T-helper 2 cell (primary cell): ENCODE measurements around the gene TMEM87B.
"Not testable (repeated sequence)": the region's sequence is repeated elsewhere in the genome, so short reads cannot be mapped to it uniquely, and the experiment has no call there.

Experiments used
- DNase-seq, 5 experiments: peaks; one replicate each; pipeline versions ENCODE4 v3.0.0 to v3.0.0-alpha.2; 2012 to 2022

Gene TMEM87B

DNA sequence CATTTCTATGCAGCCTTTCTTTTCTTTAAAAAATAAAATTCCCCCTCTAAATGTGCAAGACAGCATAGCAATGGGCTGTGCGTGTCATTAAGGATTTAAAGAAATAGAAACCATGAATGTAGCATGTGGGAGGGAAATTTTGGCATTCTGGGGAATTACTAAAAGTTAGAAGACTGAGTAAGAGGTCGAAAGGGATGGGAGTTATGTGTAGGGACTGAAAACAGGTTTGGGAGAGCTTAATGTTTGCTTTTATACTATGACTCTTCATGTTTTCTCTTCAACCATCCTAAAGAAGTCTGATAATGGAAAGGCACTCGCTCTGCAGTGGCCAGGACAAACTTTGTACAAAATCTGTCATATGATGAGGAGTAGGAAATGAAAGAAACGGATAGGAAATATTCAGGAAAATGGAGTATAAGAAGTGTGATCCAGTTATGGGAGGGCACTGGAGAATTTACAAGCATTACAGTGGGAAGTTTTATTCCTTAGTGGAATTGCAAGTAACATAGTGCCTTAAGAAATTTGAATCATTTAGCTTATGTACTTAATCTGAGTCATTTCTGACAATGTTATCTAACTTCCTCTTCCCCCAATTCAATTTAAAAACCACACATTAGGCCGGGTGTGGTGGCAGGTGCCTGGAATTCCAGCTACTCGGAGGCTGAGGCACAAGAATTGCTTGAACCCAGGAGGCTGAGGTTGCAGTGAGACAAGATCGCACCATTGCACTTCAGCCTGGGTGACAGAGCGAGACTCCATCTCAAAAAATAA lies 20.6 kb downstream of the TMEM87B start:
- DNase-seq, result no peak

DNA sequence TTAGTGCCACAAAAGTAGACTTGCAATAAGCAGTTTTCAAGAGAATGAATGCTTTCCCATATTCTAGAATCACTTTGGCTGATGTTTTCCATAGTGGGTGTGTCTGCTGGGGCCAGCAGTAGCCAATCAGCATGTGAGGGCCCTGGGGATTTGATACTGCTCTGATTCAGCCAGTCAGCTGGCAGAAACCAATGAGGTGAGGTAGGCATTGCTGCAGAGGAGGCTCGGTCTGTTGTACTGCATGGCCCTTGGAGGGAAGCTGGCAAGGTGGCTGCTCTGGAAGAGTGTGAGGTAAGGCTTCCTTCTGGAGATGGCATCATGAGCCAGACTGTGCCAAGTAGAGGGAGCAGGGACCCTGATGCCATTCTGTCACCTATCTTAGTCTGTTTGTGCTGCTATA lies 22.7 kb downstream of the TMEM87B start:
- no peak for DNase-seq

DNA sequence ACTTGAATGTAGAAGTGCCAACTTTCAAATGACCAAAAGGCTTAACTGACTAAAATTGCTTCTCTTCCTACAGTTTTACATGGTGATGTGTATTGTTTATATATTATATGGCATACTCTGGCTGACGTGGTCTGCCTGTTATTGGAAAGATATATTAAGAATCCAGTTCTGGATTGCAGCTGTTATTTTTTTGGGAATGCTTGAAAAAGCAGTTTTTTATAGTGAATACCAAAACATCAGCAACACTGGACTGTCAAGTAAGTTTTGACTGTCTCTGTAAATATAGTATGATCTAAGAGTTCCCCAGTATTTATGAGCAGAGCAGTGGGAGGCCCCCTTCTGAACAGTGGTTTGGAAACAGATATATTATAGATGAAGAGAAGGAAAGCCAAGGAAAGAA lies 26.2 kb downstream of the TMEM87B start:
- no peak for DNase-seq

DNA sequence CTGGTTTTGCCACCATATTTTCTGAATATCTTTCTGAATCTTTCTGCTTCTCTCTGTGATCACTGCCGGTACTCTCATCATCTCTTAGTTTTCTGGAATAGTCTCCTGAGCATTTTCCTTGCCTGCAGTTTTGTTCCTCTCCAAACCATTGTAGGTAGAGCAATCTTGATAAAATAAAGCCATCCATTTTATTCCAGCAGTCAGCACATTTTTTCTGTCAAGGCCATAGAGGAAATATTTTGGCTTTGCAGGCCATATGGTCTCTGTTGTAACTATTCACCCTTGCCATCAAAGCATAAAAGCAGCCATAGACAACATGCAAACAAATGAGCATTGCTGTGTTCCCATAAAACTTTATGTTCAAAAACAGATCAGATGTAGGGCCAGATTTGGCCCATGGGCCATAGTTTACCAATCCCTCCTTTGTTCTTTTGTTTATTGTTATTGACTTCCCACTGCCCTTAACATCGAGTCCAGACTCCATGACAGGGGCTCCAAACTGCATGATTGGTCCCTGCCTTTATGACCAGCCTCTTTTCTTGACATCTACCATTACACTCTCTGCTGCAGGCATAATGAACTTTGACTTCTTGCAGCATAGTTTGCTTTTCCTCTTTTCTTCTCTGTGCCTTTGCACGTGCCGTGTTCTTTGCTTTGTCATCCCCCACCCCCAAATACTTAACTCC lies 29.8 kb downstream of the TMEM87B start:
- no peak for DNase-seq

DNA sequence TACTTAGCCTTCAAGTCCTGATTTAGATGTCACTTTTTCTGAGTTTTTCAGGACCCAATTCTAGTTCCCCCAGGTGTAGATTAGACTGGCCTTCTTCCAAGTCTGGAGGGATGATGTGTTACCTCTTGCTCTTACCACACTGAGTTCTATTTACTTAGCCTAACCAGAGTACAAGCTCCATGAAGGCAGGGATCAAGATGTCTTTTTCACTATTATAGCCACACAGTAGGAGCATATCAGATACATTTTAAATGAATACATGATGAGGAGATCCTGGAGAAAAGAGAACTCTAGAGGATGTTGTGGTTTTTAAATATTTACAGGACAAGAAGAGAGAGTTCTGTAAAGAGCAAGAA lies 30.3 kb downstream of the TMEM87B start:
- no peak for DNase-seq

DNA sequence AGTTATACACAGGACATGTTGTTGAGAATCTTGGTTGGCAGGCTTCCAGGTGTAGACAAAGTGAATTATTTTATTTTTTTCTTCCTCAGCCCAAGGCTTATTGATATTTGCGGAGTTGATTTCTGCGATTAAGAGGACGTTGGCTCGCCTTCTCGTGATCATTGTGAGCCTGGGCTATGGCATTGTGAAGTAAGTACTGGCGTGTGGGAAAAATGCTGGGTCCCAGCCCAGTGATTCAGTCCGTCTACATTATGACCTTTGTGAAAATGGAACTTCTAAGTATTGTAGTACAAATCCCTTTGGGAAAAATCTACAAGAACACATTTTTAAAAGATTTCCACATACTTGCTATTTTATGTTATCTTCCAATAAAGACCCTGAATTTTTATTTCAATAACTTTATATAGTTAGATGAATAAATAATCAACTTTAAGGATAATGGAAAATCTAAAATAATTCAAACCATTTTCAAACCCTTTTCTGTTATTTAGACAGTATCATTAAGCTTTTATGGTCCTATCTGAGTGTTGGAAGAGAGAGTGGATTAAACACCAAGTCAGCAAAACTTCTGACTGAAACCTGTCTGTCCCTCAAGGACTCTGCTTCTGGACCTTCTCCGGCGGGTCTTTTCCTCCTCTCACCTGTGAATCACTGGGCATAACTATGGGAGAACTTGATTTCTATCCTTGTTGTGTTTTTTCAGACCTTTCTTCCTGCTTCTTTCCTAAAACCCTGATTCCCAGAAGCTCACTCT lies 31.0 kb downstream of the TMEM87B start:
- DNase-seq, result no peak

DNA sequence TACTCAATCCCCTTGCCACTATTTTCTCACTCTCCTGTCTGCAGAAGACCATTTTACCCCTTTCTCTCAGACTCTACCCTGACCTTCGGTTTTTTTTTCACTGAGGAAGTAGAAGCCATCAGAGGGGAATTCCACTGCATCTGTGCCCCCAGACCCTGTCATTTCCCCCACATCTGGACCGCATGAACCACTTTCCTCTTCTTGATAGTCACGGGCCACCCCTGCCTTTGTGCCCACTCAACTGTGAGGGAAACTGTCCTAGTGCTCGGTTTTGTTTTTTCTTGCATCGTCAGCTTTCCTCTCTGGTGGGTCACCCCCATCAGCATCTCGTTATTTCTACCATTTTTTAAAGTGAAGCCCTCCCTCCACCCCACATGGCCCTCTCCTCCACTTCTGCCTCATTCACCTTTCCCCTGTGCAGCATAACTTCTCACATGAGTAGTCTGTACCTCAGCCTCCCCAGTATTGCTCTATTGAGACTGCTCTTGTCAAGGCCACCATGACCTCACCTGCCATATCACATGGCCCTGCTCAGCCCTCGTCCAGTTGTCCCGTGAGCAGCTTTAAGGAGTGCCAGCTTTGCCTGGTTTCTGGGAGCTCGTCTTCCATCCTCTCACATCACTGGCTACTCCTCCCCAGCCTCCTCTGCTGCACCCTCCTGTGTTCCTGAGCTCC lies 32.4 kb downstream of the TMEM87B start:
- DNase-seq, result no peak

DNA sequence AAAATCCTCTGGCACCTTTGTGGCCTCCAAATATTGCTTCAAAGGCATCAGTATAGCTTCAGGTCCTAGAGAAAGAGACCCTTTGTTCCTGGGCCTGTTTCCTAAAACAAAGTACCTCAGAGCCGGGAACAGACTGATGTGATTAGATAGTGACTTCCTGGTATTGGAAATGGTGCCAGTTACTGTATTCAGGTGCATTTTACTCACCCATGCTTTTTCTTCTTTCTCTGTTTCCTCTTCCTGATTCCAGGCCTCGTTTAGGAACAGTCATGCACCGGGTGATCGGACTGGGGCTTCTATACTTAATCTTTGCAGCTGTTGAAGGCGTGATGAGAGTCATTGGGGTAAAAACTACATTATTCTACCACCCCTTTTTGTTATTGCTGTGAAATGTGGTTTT lies 34.3 kb downstream of the TMEM87B start:
- no peak for DNase-seq

DNA sequence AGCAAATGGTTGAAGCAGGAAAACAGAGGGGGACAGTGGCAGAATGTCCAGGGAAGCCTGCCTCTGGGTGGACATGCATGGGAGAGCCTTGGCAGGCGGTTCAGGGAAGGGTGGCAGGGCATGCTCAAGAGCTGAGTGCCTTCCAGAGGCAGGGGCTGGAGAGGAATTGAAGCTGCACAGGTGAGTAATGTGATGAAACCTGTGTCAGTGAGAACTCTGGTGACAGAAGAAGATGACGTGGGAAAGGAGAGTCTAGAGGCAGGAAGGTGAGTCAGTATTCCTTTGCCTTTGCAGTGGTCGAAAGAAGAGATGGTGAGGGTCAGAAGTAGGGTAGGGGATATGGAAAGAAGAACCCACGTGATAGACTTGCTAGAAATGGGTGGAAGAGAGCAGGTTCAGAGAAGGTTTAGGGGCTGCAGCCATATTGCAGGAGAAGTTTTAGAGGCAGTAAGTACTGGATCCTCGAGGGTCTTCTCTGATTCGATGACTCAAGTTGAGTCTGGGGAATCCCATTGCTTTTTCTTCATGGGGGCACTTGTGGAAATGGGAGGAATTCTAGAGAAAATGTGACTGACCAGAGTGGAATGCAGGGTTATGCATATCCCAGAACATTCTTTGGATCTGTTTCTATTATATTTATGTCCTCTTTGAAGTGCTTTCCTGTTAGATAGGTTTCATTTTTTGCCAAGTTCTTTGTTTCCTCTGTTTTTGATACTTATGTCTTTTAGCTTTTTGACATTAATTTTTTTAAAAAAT lies 37.4 kb downstream of the TMEM87B start:
- DNase-seq, result no peak

DNA sequence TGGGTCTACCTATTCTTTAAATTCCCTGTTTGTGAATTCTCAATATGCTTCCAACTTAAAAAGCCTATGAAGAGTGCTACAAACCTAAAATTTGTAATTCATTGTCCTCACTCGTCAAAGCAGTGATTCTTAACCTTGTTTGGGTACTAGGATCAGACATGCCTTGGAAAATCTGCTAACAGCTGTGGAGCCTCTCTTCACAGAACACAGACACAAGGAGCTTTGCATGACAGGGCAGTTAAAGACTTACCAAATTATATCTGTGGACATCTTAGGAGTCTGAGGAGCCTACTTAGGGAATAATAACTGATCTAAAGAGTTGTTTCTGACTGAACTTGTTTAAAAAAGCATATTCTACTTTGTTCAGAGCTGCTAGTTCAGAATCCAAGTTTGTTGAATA lies 38.1 kb downstream of the TMEM87B start:
- no peak for DNase-seq

DNA sequence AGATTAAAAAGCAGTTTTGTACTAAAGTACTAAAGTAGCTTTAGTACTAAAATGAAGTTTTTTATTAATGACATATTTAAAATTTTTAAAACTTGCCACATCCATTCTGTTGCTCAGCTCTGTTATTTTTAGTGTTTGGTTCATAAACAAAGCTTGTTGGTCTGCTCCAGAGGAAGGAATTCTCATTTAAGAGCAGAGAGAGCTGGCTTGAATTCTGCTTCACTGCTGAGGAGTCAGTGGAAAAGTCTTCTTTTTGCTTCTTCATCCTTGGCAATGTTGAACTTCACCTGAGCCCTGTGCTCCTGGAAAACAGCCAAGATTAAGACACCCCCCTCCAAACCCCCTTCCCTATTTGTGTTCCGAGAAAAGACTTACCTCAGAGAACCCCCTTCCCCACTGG lies 40.6 kb downstream of the TMEM87B start:
- DNase-seq, result no peak

DNA sequence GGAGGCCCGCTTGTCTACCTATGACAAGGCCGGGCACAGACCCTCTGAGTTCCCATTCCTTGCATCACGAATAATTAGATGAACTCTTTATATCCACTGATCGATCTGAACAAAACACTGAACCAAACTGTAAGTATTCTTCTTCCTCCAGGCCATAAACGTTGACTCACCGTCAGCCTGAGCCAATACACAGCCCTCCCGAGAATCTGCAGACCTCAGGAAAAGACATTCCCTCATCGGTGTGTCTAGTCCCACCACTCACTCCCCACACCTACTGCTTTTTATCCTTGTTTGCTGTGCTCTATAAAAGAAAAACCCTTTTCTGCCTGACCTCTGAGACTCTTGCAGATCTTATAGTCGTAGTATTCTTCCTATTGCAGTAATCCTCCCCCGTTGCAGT lies 41.0 kb downstream of the TMEM87B start:
- DNase-seq, result no peak

DNA sequence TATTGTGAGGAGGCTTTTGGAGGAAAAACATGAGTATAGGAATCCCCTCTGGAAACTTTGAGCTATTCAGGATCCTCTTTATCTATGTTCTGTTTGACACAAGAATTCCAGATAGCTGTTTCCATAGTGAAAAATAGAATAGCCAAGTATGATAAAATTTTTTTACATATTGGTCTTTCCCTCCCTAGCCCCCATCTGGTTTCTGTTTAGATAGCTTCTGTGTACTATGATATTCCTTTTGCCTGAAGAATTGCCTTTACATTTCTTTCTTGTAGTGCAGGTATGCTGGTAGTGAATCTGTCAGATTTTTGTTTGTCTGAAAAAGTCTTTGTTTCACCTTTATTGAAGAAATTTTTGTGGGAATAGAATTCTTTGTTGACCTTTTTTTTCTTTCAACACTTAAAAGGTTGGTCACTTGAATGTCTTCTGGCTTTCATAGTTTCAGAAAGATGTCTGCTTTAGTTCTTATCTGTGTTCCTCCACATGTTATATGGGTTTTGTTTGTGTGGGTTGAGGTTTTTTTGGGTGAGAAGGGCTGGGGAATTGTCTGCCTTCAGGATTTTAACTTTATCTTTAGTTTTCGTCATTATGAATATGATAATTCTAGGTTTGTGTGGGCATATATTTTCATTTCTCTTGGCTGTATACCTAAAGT lies 53.2 kb downstream of the TMEM87B start:
- DNase-seq, result no peak

DNA sequence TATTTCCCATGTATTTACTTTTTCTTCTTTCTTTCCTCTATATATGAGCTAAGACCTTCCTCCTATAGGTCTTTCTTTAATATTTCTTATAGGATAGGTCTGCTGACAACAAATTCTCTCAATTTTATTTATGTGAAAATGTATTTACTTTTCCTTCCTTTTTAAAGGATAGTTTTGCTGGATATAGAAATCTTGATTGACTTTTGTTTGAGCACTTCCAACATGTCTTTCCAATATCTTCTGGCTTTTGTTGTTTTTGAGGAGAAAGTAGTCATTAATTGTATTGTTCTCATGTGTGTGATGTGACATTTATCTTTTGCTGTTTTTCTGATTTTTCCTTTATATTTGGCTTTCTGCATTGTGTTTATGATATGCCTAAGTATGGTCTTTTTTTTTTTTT lies 54.2 kb downstream of the TMEM87B start:
- DNase-seq, result no peak

DNA sequence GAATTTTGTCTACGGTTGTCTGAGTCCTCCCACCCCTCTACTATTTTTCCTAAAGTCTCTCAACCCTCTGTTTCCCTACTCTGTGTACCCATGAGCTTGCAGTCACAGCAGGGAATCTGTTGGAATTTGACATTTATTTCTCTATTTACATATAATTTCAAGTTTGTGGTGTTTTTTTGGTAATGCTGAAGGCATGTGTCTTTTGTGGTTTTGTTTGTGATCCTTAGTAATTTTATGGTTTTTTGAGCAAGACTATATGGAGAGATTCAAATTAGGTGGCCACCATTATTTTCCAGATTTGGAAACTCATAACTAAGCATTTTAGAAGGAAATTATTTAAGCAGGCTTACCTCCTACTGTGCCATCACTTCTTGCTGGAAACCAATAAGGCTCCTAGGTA lies 55.9 kb downstream of the TMEM87B start:
- DNase-seq, result no peak

DNA sequence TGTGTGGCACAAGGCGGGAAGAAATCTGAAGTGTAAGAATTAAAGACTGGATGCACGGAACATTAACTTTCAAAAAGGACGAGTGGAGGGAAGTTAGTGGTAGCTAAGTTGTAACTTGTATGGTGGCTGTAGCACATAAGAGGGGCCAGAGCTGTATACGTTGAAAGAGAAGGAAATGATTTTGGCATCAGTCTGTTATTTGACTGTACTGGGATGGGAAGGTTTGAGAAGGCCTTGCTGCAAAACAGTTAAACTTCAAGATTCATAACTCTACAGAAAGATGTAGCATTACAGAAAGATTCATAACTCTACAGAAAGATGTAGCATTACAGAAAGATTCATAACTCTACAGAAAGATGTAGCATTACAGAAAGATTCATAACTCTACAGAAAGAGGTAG lies 58.3 kb downstream of the TMEM87B start:
- not testable (repeated sequence) for DNase-seq

DNA sequence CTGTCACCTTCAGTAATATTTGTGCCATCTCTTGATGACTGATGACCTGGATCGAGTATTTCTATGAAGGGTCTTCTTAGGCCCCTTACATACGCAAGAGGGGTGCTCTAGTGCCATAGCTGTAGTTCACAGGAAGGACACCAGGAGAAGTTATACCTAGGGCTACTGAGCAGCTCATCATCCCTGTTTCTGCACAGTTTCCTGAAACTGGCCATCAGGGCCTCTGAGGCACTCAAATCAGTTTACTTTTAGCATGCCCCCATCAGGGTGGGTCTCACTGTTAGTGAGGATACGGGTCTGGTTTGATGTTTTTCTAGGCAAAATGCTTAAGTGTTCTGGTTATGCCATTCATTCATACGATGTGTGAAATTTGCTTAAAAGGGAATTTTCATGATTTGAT lies 63.1 kb downstream of the TMEM87B start:
- no peak for DNase-seq

DNA sequence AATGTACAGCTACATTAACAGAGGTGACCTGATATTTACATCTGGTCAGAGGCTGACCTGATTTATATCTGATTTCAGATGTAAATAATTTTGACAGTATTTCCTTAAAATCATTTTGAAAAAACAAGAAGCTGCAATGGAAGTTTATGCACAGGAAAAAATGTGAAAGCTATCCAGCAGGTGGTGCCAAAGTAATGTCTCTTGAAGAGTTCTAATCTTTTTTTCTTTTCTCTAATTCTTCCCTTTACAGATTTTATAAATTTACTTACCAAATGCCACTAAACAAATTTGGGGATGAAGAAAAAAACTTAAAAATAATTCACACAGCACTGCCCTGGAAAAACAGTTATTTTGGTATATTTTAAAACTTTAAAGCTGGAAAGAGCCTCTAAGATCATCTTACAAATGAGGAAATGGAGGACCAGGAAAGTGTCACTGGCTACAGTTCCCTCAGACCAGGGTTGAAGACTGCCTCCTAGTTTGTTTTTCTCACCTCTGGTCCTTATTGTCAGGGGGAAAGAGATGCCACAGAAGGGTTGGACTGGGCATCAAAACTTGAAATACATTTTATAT lies 66.7 kb downstream of the TMEM87B start:
- DNase-seq, result peak in 3 of 5 experiments; percentile 11 to 57 (median 12)

DNA sequence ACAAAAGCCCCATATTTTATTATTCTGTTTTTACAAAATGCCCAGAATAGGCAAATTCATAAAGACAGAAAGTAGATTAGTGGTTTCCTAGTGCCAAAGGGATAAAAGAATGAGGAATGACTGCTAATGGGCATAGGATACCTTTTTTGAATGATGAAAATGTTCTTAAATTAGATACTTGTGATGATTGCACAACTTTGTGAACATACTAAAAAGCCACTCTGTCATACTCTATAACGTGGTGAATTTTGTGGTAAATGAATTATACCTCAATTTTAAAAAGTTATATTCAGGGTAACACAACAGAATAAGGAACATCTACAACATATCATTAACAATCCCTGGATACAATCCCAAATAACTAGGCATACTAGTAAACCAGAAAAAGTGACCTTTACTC lies 74.0 kb downstream of the TMEM87B start:
- DNase-seq, result no peak

DNA sequence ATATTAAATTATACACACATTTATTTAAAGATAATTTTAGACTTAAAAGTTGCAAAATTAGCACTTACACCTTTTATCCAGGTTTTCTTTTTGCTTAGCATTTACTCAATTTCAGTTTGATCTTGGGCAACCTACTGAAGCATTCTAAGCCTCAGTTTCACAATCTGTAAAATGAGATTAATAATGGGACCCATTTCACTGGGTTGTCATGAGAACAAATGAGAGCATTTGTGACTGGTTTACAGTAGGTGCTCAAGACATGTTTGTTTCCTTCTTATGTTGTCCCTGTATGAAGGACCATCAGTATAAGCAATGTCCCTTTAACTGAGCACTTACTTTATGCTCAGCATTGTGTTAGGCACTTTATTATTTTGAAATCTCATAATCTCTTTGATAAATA lies 78.3 kb downstream of the TMEM87B start:
- DNase-seq, result no peak

DNA sequence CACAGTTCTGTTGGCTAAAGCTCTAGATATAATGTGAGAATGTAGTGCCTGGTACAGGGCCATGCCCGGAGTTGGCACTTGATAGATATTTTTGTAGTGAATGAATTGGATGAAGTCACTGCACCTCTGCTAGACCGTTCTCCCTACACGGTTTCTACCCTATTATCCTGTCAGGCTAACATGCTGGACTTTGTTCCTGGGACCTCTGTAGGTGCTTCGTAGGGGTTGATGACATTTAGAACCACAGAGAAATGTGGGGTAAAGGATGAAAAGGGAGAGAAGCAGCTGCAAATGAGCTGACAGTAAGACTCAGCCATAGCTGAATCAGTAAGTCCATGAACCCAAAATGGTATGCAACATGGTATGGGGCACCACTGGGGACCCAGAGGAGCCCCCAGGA lies 79.1 kb downstream of the TMEM87B start:
- DNase-seq, result no peak

DNA sequence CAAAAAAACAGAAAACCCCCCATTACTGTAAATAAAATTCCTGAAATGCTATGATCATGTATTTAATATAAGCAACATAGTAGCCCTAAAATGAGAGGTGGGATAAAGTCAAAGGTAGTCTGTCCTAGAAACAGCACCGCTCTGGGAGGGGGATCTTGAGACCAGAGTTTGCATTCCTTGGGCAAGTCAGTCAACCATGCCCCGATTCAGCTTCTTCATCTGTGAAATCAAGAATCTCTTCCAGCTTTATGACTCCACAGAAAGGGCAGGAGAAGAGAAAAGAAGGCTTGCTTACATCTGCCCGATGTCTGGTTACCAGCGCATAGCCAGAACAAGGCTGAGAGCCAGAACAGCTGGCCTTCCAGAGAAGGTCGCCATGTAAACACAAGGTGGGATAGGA lies 81.0 kb downstream of the TMEM87B start:
- no peak for DNase-seq
